NT2/D1 (cell line): Measurements from ENCODE around the gene AKAP13.

Source experiments
- SUZ12 ChIP-seq: IDR thresholded peaks from 2 replicates; pipeline ENCODE4 v1.6.1; 2011; ENCODE audit not compliant: insufficient read length, insufficient read depth; ENCODE audit errors: extremely low read depth
- YY1 ChIP-seq: IDR thresholded peaks from 2 replicates; pipeline ENCODE4 v1.6.1; 2011; ENCODE audit not compliant: insufficient read length, insufficient read depth
- ZNF274 ChIP-seq: IDR thresholded peaks from 2 replicates; pipeline ENCODE4 v1.6.1; 2011; ENCODE audit warnings: mild to moderate bottlenecking, low read depth, low read length

- TF ChIP-seq SUZ12 (no peak), ZNF274 (no peak), YY1 (no peak)
Observed at GRCh38 chr15:85583442-85583841, 203.0 kb downstream of the AKAP13 start.
